LNCaP clone FGC (cell line): ENCODE data around the gene PPP2R2D.

Source experiments
- DNase-seq: peaks from one replicate; pipeline ENCODE4 v3.0.0-alpha.2; 2011; ENCODE audit warnings: low read depth
- H3K4me3 ChIP-seq: 2 replicates; pipeline ENCODE4 v1.5.1; 2011; ENCODE audit warnings: mild to moderate bottlenecking, low read depth, low read length, control low read depth
- CTCF ChIP-seq: IDR thresholded peaks from 2 replicates; pipeline ENCODE4 v1.5.1; 2012; ENCODE audit warnings: mild to moderate bottlenecking; ENCODE audit not compliant: control insufficient read depth, insufficient read depth; ENCODE audit errors: extremely low read depth

PPP2R2D gene

GRCh38 chr10:131935260-131935659 is 34.5 kb downstream of the PPP2R2D start:
- H3K4me3 ChIP-seq = no peak overlapping the region
- no peak for TF ChIP-seq CTCF
- DNase-seq = no peak

- no peak for DNase-seq
- no peak for TF ChIP-seq CTCF
These were observed 35.5 kb downstream of the PPP2R2D start for GRCh38 chr10:131936294-131936693.

GRCh38 chr10:131936736-131937135 is 35.9 kb downstream of the PPP2R2D start:
- TF ChIP-seq CTCF = no peak

More at GRCh38 chr10:131936294-131936693, 35.5 kb downstream of the PPP2R2D start:
- H3K4me3 ChIP-seq = no peak overlapping the region

GRCh38 chr10:131937836-131938235 is 37.0 kb downstream of the PPP2R2D start:
- H3K4me3 ChIP-seq = no peak overlapping the region
- no peak for TF ChIP-seq CTCF
- no peak for DNase-seq

More at GRCh38 chr10:131936736-131937135, 35.9 kb downstream of the PPP2R2D start:
- DNase-seq = no peak
- no peak overlapping the region for H3K4me3 ChIP-seq

GRCh38 chr10:131938681-131939080 is 37.9 kb downstream of the PPP2R2D start:
- DNase-seq = no peak
- no peak overlapping the region for H3K4me3 ChIP-seq
- no peak for TF ChIP-seq CTCF

GRCh38 chr10:131942455-131942854 is 41.6 kb downstream of the PPP2R2D start:
- DNase-seq = no peak
- no peak for TF ChIP-seq CTCF

GRCh38 chr10:131943021-131943814 is 42.4 kb downstream of the PPP2R2D start:
- TF ChIP-seq CTCF = peak; percentile 78
- DNase-seq = no peak
- H3K4me3 ChIP-seq = no peak overlapping the region

More at GRCh38 chr10:131942455-131942854, 41.6 kb downstream of the PPP2R2D start:
- H3K4me3 ChIP-seq = no peak overlapping the region
